Cardiac muscle cell (in vitro differentiated cells and primary cell): ENCODE measurements around the gene AVPR2. TPM values are rescaled to one million over a fixed set of nuclear protein-coding genes. Genes with fewer than 3 reads are reported as not detected.

Source experiments
- DNase-seq, 2 donors: peaks; one replicate each; pipeline versions ENCODE4 v3.0.0 to v3.0.0-alpha.2; 2010 to 2017; ENCODE audit warnings: low read depth in 1 of 2, low spot score in 1 of 2
- H3K27ac ChIP-seq: fragments of 200-600 bp; sonication (generic); 2 replicates; pipeline ENCODE4 v1.5.1; 2016
- H3K27me3 ChIP-seq: fragments of 200-600 bp; sonication (generic); 2 replicates; pipeline ENCODE4 v1.6.0; 2016; ENCODE audit warnings: control low read depth
- H3K36me3 ChIP-seq: fragments of 200-600 bp; sonication (generic); 2 replicates; pipeline ENCODE4 v1.5.1; 2016; ENCODE audit warnings: control low read depth
- H3K4me1 ChIP-seq: fragments of 200-600 bp; sonication (generic); 2 replicates; pipeline ENCODE4 v1.8.1; 2017; ENCODE audit warnings: low read depth, mild to moderate bottlenecking, mixed run types
- H3K4me3 ChIP-seq: fragments of 200-600 bp; sonication (generic); 2 replicates; pipeline ENCODE4 v1.5.1; 2016; ENCODE audit warnings: mild to moderate bottlenecking
- H3K9me3 ChIP-seq: fragments of 200-600 bp; sonication (generic); 2 replicates; pipeline ENCODE4 v1.5.1; 2017; ENCODE audit warnings: low read depth, mild to moderate bottlenecking, control low read depth
- polyA plus RNA-seq: library from polyadenylated mRNA; unstranded; fragments of >200 nt; fragmentation: Nextera tagmentation; extraction: Ambion mirVana; gene quantifications from 2 replicates; pipeline ENCODE4 v1.2.1, GENCODE V29; 2016
- total RNA-seq: library from RNA; depleted of rRNA; stranded (reverse); fragments of >200 nt; gene quantifications from 2 replicates; pipeline ENCODE4 v1.2.3, GENCODE V29; 2016
- TF ChIP-seq, protein P1 (sequence below): IDR thresholded peaks from 2 replicates; pipeline ENCODE4 v1.5.1; 2012; ENCODE audit warnings: low read depth, mild to moderate bottlenecking, low read length

AVPR2 gene
- total and polyA plus RNA-seq, 2 experiments from 2014 or later = 0.11 TPM; not detected in 1

DNA sequence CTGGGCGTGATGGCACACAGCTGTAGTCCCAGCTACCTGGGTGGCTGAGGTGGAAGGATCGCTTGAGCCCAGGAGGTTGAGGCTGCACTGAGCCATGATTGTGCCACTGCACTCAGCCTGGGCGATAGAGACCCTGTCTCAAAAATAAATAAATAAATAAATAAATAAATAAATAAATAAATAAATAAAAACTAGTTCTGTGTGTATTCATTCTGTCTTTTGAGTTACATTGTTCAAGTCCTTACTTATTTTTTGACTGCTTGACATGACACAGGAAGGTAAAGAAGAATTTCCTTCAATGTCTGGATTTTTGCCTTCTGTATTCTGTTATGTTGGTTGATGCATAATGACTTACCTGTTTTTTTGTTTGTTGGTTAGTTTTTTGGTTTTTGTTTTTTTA is 32.6 kb downstream of the AVPR2 start:
- Histone ChIP-seq H3K4me3 (no peak overlapping the region), H3K36me3 (no peaks in the 10 kb centered on the region), H3K9me3 (no peaks in the 10 kb centered on the region), H3K27me3 (no peaks in the 10 kb centered on the region), H3K27ac (no peak overlapping the region), H3K4me1 (no peaks in the 10 kb centered on the region)
- DNase-seq = no peak
- TF ChIP-seq, protein P1, sequence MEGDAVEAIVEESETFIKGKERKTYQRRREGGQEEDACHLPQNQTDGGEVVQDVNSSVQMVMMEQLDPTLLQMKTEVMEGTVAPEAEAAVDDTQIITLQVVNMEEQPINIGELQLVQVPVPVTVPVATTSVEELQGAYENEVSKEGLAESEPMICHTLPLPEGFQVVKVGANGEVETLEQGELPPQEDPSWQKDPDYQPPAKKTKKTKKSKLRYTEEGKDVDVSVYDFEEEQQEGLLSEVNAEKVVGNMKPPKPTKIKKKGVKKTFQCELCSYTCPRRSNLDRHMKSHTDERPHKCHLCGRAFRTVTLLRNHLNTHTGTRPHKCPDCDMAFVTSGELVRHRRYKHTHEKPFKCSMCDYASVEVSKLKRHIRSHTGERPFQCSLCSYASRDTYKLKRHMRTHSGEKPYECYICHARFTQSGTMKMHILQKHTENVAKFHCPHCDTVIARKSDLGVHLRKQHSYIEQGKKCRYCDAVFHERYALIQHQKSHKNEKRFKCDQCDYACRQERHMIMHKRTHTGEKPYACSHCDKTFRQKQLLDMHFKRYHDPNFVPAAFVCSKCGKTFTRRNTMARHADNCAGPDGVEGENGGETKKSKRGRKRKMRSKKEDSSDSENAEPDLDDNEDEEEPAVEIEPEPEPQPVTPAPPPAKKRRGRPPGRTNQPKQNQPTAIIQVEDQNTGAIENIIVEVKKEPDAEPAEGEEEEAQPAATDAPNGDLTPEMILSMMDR = no peak

DNA sequence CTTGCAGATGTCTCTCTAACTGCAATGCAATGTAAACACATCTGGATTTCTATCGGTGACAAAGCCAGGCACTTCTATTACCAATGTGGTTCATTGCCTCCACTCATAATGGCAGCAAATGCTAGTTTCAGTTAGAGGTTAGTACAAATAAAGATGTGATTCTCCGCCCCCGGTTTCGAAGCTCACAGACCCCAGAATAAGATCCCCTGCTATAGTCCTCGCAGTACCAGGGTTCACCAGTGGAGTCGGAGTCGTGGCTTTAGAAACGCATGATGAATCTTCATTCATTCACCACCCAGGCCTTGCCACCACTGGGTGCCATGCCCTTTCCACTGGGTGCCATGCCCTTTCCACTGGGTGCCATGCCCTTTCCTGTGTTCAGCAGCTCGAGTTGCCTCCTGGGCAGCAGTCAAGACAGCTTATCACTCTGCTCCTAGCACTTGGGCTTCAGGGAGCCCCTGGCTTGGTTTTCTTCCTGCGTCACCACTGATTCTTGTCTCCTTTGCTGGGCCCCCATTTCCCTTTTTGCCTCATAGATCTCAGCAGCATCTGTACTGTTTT is 33.8 kb downstream of the AVPR2 start:
- no peak overlapping the region for H3K4me3 ChIP-seq
- no peaks in the 10 kb centered on the region for H3K27me3 ChIP-seq
- H3K4me1 ChIP-seq = no peaks in the 10 kb centered on the region
- TF ChIP-seq, protein P1 = no peak
- no peaks in the 10 kb centered on the region for H3K9me3 ChIP-seq
- H3K36me3 ChIP-seq = no peaks in the 10 kb centered on the region
- no peak overlapping the region for H3K27ac ChIP-seq
- no peak for DNase-seq

DNA sequence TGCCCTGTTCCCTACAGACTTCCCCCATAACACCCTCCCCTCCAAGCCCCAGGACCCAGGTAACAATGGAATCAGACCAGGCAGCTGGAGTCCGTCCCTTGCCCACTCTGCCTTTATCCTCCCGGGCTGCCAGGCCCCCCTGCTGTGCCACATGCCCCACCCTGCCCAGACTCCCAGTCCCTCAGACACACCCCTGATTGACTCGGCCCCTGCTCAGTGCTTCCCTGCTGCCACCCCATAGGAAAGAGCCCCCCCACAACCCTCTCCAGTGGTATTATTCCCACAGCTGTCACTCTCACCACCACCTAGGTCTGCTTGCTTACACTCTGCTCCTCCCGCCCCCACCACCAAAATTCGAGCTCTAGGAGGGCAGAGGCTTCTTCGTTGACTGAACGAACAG is 35.1 kb downstream of the AVPR2 start:
- H3K9me3 ChIP-seq = no peaks in the 10 kb centered on the region
- H3K36me3 ChIP-seq = no peaks in the 10 kb centered on the region
- no peaks in the 10 kb centered on the region for H3K4me1 ChIP-seq
- no peak overlapping the region for H3K27ac ChIP-seq
- no peak for DNase-seq
- TF ChIP-seq, protein P1 = no peak
- H3K4me3 ChIP-seq = no peak overlapping the region
- no peaks in the 10 kb centered on the region for H3K27me3 ChIP-seq

DNA sequence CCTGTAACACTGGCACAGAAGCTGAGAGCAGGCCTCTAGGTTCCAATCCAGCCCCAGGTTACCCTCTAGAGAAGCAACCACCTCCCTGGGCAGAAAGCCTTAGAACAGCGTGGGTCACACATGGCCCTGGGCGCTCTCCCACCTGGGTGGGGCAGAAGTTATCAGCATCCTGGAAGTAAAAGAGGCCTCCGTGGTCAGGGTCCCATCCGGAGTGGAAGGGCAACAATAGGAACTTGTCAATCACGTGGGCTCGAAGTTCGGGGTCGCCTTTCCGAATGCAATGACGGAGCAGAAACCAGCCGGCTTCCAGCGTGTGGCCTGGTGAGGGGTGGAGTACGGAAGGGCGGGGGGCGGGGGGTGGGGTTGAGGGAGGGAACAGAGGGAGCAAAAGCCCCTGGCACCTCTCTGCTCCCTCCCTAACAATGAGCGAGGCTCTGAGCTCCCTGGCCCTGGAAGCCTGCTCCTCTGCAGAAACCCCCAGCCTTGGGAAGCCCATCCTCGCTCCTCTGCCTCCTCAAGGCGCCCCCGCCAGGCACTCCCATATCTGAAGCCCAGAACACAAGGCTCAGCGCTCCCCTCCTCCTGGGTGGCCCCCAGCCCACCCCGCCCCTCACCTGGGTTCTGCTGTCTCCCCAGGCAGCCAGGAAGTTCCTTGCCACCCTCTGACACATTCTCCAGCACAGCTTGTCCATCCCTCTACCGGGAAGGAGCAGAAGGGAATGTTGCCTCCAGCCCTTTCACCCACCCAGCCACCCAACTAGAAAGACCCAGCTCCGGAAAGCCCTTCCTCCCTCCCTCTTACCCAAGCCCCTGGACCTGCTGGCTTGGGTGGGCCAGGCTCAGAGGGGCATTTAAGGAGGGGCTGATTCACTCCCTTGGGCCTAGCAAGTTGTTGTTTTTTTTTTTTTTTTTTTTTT is 37.1 kb downstream of the AVPR2 start:
- TF ChIP-seq, protein P1 = no peak
- no peaks in the 10 kb centered on the region for H3K36me3 ChIP-seq
- H3K9me3 ChIP-seq = no peaks in the 10 kb centered on the region
- no peak overlapping the region for H3K4me3 ChIP-seq
- no peak for DNase-seq
- no peak overlapping the region for H3K27ac ChIP-seq
- no peaks in the 10 kb centered on the region for H3K27me3 ChIP-seq
- H3K4me1 ChIP-seq = no peaks in the 10 kb centered on the region

DNA sequence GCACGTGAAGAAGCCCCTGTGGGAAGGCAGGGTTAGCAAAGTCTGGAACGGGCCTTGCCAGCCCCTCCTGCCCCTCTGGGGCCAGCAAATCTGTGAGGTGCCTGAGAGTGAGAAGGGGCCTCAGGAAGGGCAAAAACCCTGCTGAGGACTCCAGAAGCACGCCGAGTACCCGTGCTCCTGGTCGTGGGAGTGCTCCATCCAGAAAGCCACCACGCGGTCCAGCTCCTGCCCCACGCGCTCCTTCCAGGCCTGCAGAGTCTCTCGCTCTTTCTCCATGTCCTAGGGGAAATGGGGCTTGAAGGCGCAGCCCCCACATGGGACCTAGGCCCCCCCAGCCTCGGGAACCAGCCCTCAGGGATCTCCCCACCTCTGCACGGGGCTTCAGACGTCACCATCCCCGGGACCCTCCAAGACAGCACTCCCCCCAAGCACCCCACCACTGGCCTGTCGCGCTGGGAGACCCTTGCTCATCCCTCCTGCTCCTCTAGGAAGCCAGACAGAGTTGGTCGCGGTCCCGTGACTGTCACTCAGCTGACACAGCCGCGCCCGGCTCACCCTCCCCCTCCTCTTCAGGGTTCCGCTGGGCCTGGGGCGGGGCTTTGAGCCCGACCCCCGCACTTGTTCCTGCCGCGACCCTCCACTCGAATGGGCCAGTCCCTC is 39.8 kb downstream of the AVPR2 start, which contains the start of gene RENBP:
Gene RENBP (minus strand): TSS at position 504 of the 660 bp plus-strand sequence. CDS start 33 bp downstream, at position 471.
- Histone ChIP-seq H3K4me1 (no peaks in the 10 kb centered on the region), H3K27ac (no peak within 1 kb of the TSS), H3K36me3 (no peaks in the 10 kb centered on the region), H3K4me3 (peak within 1 kb of the TSS; percentile 14), H3K9me3 (no peaks in the 10 kb centered on the region), H3K27me3 (no peaks in the 10 kb centered on the region)
- DNase-seq = peak in 1 of 2 donors; percentile 62
- TF ChIP-seq, protein P1 = no peak
